ENCODE results near the gene LIX1L. TPM values are rescaled to one million over a fixed set of nuclear protein-coding genes. Genes with fewer than 3 reads are reported as not detected.
A peak's percentile ranks its signal among the peaks of the same experiment; 100 is the strongest.

Gene LIX1L
- total RNA-seq, 2 experiments from 2014 or later = 11.6 to 26.3 TPM

GRCh38 chr1:145961109-145961424, 3.2 kb upstream of the LIX1L start:
- ChIA-PET CTCF (ENCODE audit: unreplicated experiment) (no interaction called here), POLR2A (no interaction called here)
- no TSS peak for BruUV-seq (replicated peaks)
- Histone ChIP-seq H4K20me1 (ENCODE audit: insufficient read depth, low read length) (peaks cover under 1% of the 10 kb centered on the region; the same call in 1 of the 2 replicates), H3K79me2 (ENCODE audit: insufficient read depth, low read depth, low read length) (peaks cover 19% of the 10 kb centered on the region; the same call in 1 of the 2 replicates), H3K4me1 (ENCODE audit: insufficient read depth, low read length, poor library complexity, severe bottlenecking) (peaks cover 74% of the 10 kb centered on the region), H3K9me3 (ENCODE audit: low read length) (no peaks in the 10 kb centered on the region), H3K27ac (ENCODE audit: low read depth, low read length, poor library complexity, severe bottlenecking) (no peak overlapping the region), H3K4me3 (ENCODE audit: low read depth, low read length, poor library complexity, severe bottlenecking) (peak overlapping the region; percentile 75), H2AFZ (ENCODE audit: low read length) (peak overlapping the region; percentile 9; the same call in 1 of the 2 replicates), H3K36me3 (ENCODE audit: insufficient read depth, low read length) (no peaks in the 10 kb centered on the region), H3K4me2 (ENCODE audit: low read length) (peak overlapping the region; percentile 96), H3K9me2 (ENCODE audit: insufficient read depth, low read length) (no peaks in the 10 kb centered on the region)
- TF ChIP-seq CTCF (conservative IDR thresholded peaks at IDR 0.05; ENCODE audit: low read length) (no peak), EZH2phosphoT487 (IDR thresholded peaks at IDR 0.05; ENCODE audit: borderline replicate concordance, low read depth, low read length) (no peak)
- intact Hi-C loops (cut with micrococcal nuclease; ENCODE audit: unreplicated experiment) = no loop called here
- DNase-seq (ENCODE audit: low spot score) = no peak

GRCh38 chr1:145960468-145961108, 2.8 kb upstream of the LIX1L start:
- Histone ChIP-seq H3K36me3 (ENCODE audit: insufficient read depth, low read length) (no peaks in the 10 kb centered on the region), H3K9me2 (ENCODE audit: insufficient read depth, low read length) (no peaks in the 10 kb centered on the region), H3K4me1 (ENCODE audit: insufficient read depth, low read length, poor library complexity, severe bottlenecking) (peaks cover 79% of the 10 kb centered on the region), H3K4me3 (ENCODE audit: low read depth, low read length, poor library complexity, severe bottlenecking) (peak overlapping the region; percentile 75), H3K27ac (ENCODE audit: low read depth, low read length, poor library complexity, severe bottlenecking) (no peak overlapping the region), H3K79me2 (ENCODE audit: insufficient read depth, low read depth, low read length) (peaks cover 21% of the 10 kb centered on the region; the same call in 1 of the 2 replicates), H4K20me1 (ENCODE audit: insufficient read depth, low read length) (peaks cover 3% of the 10 kb centered on the region; the same call in 1 of the 2 replicates), H2AFZ (ENCODE audit: low read length) (peak overlapping the region; percentile 9; the same call in 1 of the 2 replicates), H3K9me3 (ENCODE audit: low read length) (no peaks in the 10 kb centered on the region), H3K4me2 (ENCODE audit: low read length) (peak overlapping the region; percentile 96)
- POLR2A ChIA-PET = interaction anchor here (0.5 kb wide), 1 partner anchor 36 kb away, joined by 3 read pairs; the partner anchor contains the start of gene TXNIP
- DNase-seq (ENCODE audit: low spot score) = no peak
- no TSS peak for BruUV-seq (replicated peaks)
- CTCF ChIA-PET (ENCODE audit: unreplicated experiment) = no interaction called here
- intact Hi-C loops (cut with micrococcal nuclease; ENCODE audit: unreplicated experiment) = no loop called here
- TF ChIP-seq CTCF (conservative IDR thresholded peaks at IDR 0.05; ENCODE audit: low read length) = no peak
- no peak for TF ChIP-seq EZH2phosphoT487 (IDR thresholded peaks at IDR 0.05; ENCODE audit: borderline replicate concordance, low read depth, low read length)

- intact Hi-C loops (cut with micrococcal nuclease; ENCODE audit: unreplicated experiment) = loop anchor here (2.0 kb wide), 1 partner anchor 101 kb away; the partner anchor contains the start of gene PIAS3
- no peaks in the 10 kb centered on the region for H3K9me3 ChIP-seq (ENCODE audit: low read length)
- H3K4me1 ChIP-seq (ENCODE audit: insufficient read depth, low read length, poor library complexity, severe bottlenecking) = peaks cover 78% of the 10 kb centered on the region
- peaks cover 27% of the 10 kb centered on the region; the same call in 1 of the 2 replicates for H3K79me2 ChIP-seq (ENCODE audit: insufficient read depth, low read depth, low read length)
- H4K20me1 ChIP-seq (ENCODE audit: insufficient read depth, low read length) = peaks cover 3% of the 10 kb centered on the region; the same call in 1 of the 2 replicates
- POLR2A ChIA-PET = interaction anchor here (0.5 kb wide), 1 partner anchor 36 kb away, joined by 3 read pairs; the partner anchor contains the start of gene TXNIP
- no peak overlapping the region for H3K27ac ChIP-seq (ENCODE audit: low read depth, low read length, poor library complexity, severe bottlenecking)
- CTCF ChIA-PET (ENCODE audit: unreplicated experiment) = no interaction called here
- TF ChIP-seq CTCF (conservative IDR thresholded peaks at IDR 0.05; ENCODE audit: low read length) (no peak), EZH2phosphoT487 (IDR thresholded peaks at IDR 0.05; ENCODE audit: borderline replicate concordance, low read depth, low read length) (no peak)
- H2AFZ ChIP-seq (ENCODE audit: low read length) = no peak overlapping the region
- BruUV-seq (replicated peaks) = no TSS peak
- DNase-seq (ENCODE audit: low spot score) = no peak
- 0 out of 2 replicates have a peak overlapping the region, but pooled peaks have one; percentile 94 for H3K4me2 ChIP-seq (ENCODE audit: low read length)
- no peak overlapping the region for H3K4me3 ChIP-seq (ENCODE audit: low read depth, low read length, poor library complexity, severe bottlenecking)
- H3K9me2 ChIP-seq (ENCODE audit: insufficient read depth, low read length) = no peaks in the 10 kb centered on the region
- H3K36me3 ChIP-seq (ENCODE audit: insufficient read depth, low read length) = no peaks in the 10 kb centered on the region
Observed at GRCh38 chr1:145959957-145960467, 2.2 kb upstream of the LIX1L start.

All from OCI-LY7 (cell line).